Thoracic aorta (tissue), 2 donors: ENCODE data around the gene ENTPD2. TPM values are rescaled to one million over a fixed set of nuclear protein-coding genes. Genes with fewer than 3 reads are reported as not detected.

ENCODE experiments used
- ATAC-seq: fragments of 150-250 bp; one replicate; pipeline ENCODE4 v1.8.0; 2017; ENCODE audit warnings: low read depth; ENCODE audit not compliant: insufficient number of reproducible peaks, low FRiP score
- DNase-seq: peaks from one replicate; pipeline ENCODE4 v3.0.0-alpha.2; 2020; ENCODE audit warnings: low spot score
- H3K27ac ChIP-seq, 2 donors: fragments of 200-600 bp; sonication (generic); 1 replicate in 1 of 2; 2 replicates in 1 of 2; pipeline ENCODE4 v1.5.1; 2016; ENCODE audit warnings: mild to moderate bottlenecking in 2 of 2, moderate library complexity in 2 of 2
- H3K27me3 ChIP-seq: fragments of 200-600 bp; sonication (generic); replicated peaks from 2 replicates; pipeline ENCODE4 v1.6.0; 2016; ENCODE audit warnings: mild to moderate bottlenecking; ENCODE audit not compliant: insufficient read depth
- H3K36me3 ChIP-seq: fragments of 200-600 bp; sonication (generic); one replicate; pipeline ENCODE4 v1.5.1; 2016
- H3K4me1 ChIP-seq, 2 donors: fragments of 200-600 bp; sonication (generic); 1 replicate in 1 of 2; 2 replicates in 1 of 2; pipeline versions ENCODE4 v1.5.1 to v1.6.0; 2016; ENCODE audit warnings: low read depth in 2 of 2, mild to moderate bottlenecking in 1 of 2; ENCODE audit not compliant: control insufficient read depth in 1 of 2
- H3K4me3 ChIP-seq: fragments of 200-600 bp; sonication (generic); 2 replicates; pipeline ENCODE4 v1.5.1; 2016; ENCODE audit warnings: mild to moderate bottlenecking
- H3K9me3 ChIP-seq: fragments of 200-600 bp; sonication (generic); 2 replicates; pipeline ENCODE4 v1.5.1; 2016
- CTCF ChIP-seq: fragments of 200-600 bp; sonication (generic); IDR thresholded peaks from one replicate; pipeline ENCODE4 v1.5.1; 2019; ENCODE audit warnings: antibody characterized with exemption
- total RNA-seq, 2 donors: library from RNA; depleted of rRNA; stranded (reverse); fragments of >200 nt; gene quantifications; one replicate each; pipeline versions ENCODE4 v1.1.0 to v1.2.3, GENCODE V29; 2016

Gene ENTPD2
- total RNA-seq, 2 donors from 2014 or later = 0.92 to 0.95 TPM

- no peak for DNase-seq
- H3K9me3 ChIP-seq = no peaks in the 10 kb centered on the region
- no peak for TF ChIP-seq CTCF
- H3K4me3 ChIP-seq = no peak overlapping the region
- H3K27ac ChIP-seq = no peak overlapping the region
- no peak for ATAC-seq
- H3K27me3 ChIP-seq = peaks cover 22% of the 10 kb centered on the region
- H3K36me3 ChIP-seq = no peaks in the 10 kb centered on the region
- peaks cover 8 to 25% of the 10 kb centered on the region in 2 donors for H3K4me1 ChIP-seq
These were observed 2.6 kb downstream of the ENTPD2 start for GRCh38 chr9:137051145-137051724.

- Histone ChIP-seq H3K36me3 (no peaks in the 10 kb centered on the region), H3K4me3 (no peak overlapping the region), H3K9me3 (no peaks in the 10 kb centered on the region), H3K27me3 (peaks cover 22% of the 10 kb centered on the region), H3K27ac (no peak overlapping the region), H3K4me1 (peaks cover 10 to 24% of the 10 kb centered on the region in 2 donors)
- no peak for TF ChIP-seq CTCF
- DNase-seq (no peak), ATAC-seq (no peak)
These were observed 3.3 kb downstream of the ENTPD2 start for GRCh38 chr9:137050570-137050969.

GRCh38 chr9:137049544-137050449 is 4.1 kb downstream of the ENTPD2 start:
- Histone ChIP-seq H3K4me3 (no peak overlapping the region), H3K36me3 (no peaks in the 10 kb centered on the region), H3K9me3 (no peaks in the 10 kb centered on the region), H3K27ac (no peak overlapping the region), H3K27me3 (peaks cover 22% of the 10 kb centered on the region), H3K4me1 (peaks cover 16 to 23% of the 10 kb centered on the region in 2 donors)
- DNase-seq = no peak
- TF ChIP-seq CTCF = peak; percentile 8
- ATAC-seq = no peak

- H3K4me1 ChIP-seq = peaks cover 22 to 29% of the 10 kb centered on the region in 2 donors
- no peak overlapping the region for H3K27ac ChIP-seq
- H3K9me3 ChIP-seq = no peaks in the 10 kb centered on the region
- TF ChIP-seq CTCF = no peak
- H3K4me3 ChIP-seq = no peak overlapping the region
- ATAC-seq (no peak), DNase-seq (no peak)
- H3K36me3 ChIP-seq = no peaks in the 10 kb centered on the region
- H3K27me3 ChIP-seq = peaks cover 22% of the 10 kb centered on the region
These were observed 5.0 kb downstream of the ENTPD2 start for GRCh38 chr9:137048655-137049543.
